Measurements from ENCODE around the gene SIX1. TPM values are rescaled to one million over a fixed set of nuclear protein-coding genes. Genes with fewer than 3 reads are reported as not detected.

SIX1 gene
- total and polyA plus RNA-seq, 2 of the 13 experiments (the other 11 are each of a cell fraction or from before 2014, with no cell fraction given) = 1.7 to 6.5 TPM

GRCh38 chr14:60665177-60665550 is 15.9 kb upstream of the SIX1 start:
- in situ Hi-C loops (cut with HindIII; ENCODE audit: extremely low pct_ligation_motif_present, low pct_unique_long_range_greater_than_20kb) = no loop called here
- peak; percentile 74 for DNase-seq (ENCODE audit: low spot score)
- intact Hi-C loops (cut with micrococcal nuclease; ENCODE audit: unreplicated experiment) = no loop called here
- peak; percentile 56; the same call in 1 of the 2 replicates for TF ChIP-seq SIX4 (CRISPR knock-in tag; IDR thresholded peaks at IDR 0.05)
- no peak for TF ChIP-seq TOE1 (CRISPR knock-in tag; IDR thresholded peaks at IDR 0.05)
- peak; percentile 71 for TF ChIP-seq GATAD2A (CRISPR knock-in tag; IDR thresholded peaks at IDR 0.05)
- TF ChIP-seq ZNF652 (CRISPR knock-in tag; IDR thresholded peaks at IDR 0.05; ENCODE audit: borderline replicate concordance, low read depth) = 0 out of 2 replicates have a peak, but pooled peaks have one; percentile 22
- TF ChIP-seq ZNF317 (CRISPR knock-in tag; IDR thresholded peaks at IDR 0.05) = 0 out of 2 replicates have a peak, but pooled peaks have one; percentile 31
- TF ChIP-seq SOX5 (CRISPR knock-in tag; IDR thresholded peaks at IDR 0.05; ENCODE audit: borderline replicate concordance) = peak; percentile 78; the same call in 1 of the 2 replicates
- no peak for TF ChIP-seq ZBTB2 (CRISPR knock-in tag; IDR thresholded peaks at IDR 0.05; ENCODE audit: low read depth)
- TF ChIP-seq PATZ1 (CRISPR knock-in tag; IDR thresholded peaks at IDR 0.05) = no peak; the same call in 1 of the 2 replicates
- no peak for TF ChIP-seq ZNF552 (CRISPR knock-in tag; IDR thresholded peaks at IDR 0.05; ENCODE audit: borderline replicate concordance)
- peak in 1 of 2 experiments; percentile 78; a peak in 2 of 4 replicates for TF ChIP-seq EP300 (IDR thresholded peaks at IDR 0.05; ENCODE audit: low read depth in 2 of 2, low read length in 2 of 2)
- no peak for TF ChIP-seq EP300 (CRISPR knock-in tag; IDR thresholded peaks at IDR 0.05; ENCODE audit: borderline replicate concordance)
- peak; percentile 10; the same call in 1 of the 2 replicates for TF ChIP-seq THAP11 (CRISPR knock-in tag; IDR thresholded peaks at IDR 0.05)
- no peak for TF ChIP-seq E2F5 (CRISPR knock-in tag; conservative IDR thresholded peaks at IDR 0.05)
- 0 out of 2 replicates have a peak, but pooled peaks have one; percentile 16 for TF ChIP-seq HNF4A (CRISPR knock-in tag; IDR thresholded peaks at IDR 0.05)
- peak; percentile 24; the same call in 1 of the 2 replicates for TF ChIP-seq IRF2 (CRISPR knock-in tag; IDR thresholded peaks at IDR 0.05)
- TF ChIP-seq ZNF235 (CRISPR knock-in tag; IDR thresholded peaks at IDR 0.05; ENCODE audit: borderline replicate concordance) = no peak
- peak; percentile 82 for TF ChIP-seq SAP130 (CRISPR knock-in tag; IDR thresholded peaks at IDR 0.05; ENCODE audit: low read depth)
- 0 out of 2 replicates have a peak, but pooled peaks have one; percentile 32 for TF ChIP-seq ZNF24 (IDR thresholded peaks at IDR 0.05)
- no peak for TF ChIP-seq BRD4 (CRISPR knock-in tag; IDR thresholded peaks at IDR 0.05)
- no peak for TF ChIP-seq ZBTB42 (CRISPR knock-in tag; IDR thresholded peaks at IDR 0.05)
- TF ChIP-seq SOX6 (IDR thresholded peaks at IDR 0.05) = no peak
- peak; percentile 86 for TF ChIP-seq SOX6 (CRISPR knock-in tag; IDR thresholded peaks at IDR 0.05)
- peak; percentile 26; the same call in 1 of the 2 replicates for TF ChIP-seq TBX2 (CRISPR knock-in tag; IDR thresholded peaks at IDR 0.05; ENCODE audit: borderline replicate concordance)
- 0 out of 2 replicates have a peak, but pooled peaks have one; percentile 29 for TF ChIP-seq ZMYM2 (CRISPR knock-in tag; IDR thresholded peaks at IDR 0.05)

More at GRCh38 chr14:60665177-60665550, 15.9 kb upstream of the SIX1 start:
- H3K79me2 ChIP-seq (ENCODE audit: insufficient read depth, low read length) = no peaks in the 10 kb centered on the region
- H3K27ac ChIP-seq (ENCODE audit: extremely low read length, insufficient read depth, low read length) = peak overlapping the region; percentile 32
- WGBS (ENCODE audit: low lambda C conversion rate) = 0% methylated on average over 3 of the region's 3 CpGs
- no TSS peak for BruUV-seq (replicated peaks)
- no peaks in the 10 kb centered on the region for H3K27me3 ChIP-seq (ENCODE audit: control insufficient read depth in 1 of 2, insufficient read depth in 2 of 2, low read length in 2 of 2)
- no peaks in the 10 kb centered on the region for H4K20me1 ChIP-seq (ENCODE audit: insufficient read depth, low read length)
- H3K9me3 ChIP-seq (ENCODE audit: low read length) = no peaks in the 10 kb centered on the region
- no peak overlapping the region for H2AFZ ChIP-seq (ENCODE audit: low read length)
- peak overlapping the region in 2 of 3 experiments; percentile 34 to 52; a peak in 3 of 6 replicates for H3K4me3 ChIP-seq (replicated peaks in 1 of 3; ENCODE audit: insufficient read depth in 1 of 3, low read depth in 2 of 3, low read length in 3 of 3)
- ChIA-PET POLR2A (interaction anchor here (0.7 to 1.4 kb wide), 4 partner anchors 8 to 57 kb away, joined by 3 to 5 read pairs (median 4); no protein-coding TSS in a partner anchor), CTCF (ENCODE audit: low intra/inter-chr PET ratio, low total read pairs) (no interaction called here)
- H3K9ac ChIP-seq (ENCODE audit: insufficient read depth, low read depth, low read length) = no peak overlapping the region
- no peaks in the 10 kb centered on the region for H3K36me3 ChIP-seq (replicated peaks in 1 of 2; ENCODE audit: control insufficient read depth in 1 of 2, insufficient read depth in 2 of 2, low read length in 2 of 2)
- FAIRE-seq = peak; percentile 30
- H3K4me1 ChIP-seq (ENCODE audit: insufficient read depth, low read length) = peaks cover 29% of the 10 kb centered on the region
- ATAC-seq = peak; percentile 93
- peak overlapping the region; percentile 63 for H3K4me2 ChIP-seq (ENCODE audit: low read depth, low read length)
